ENCODE measurements around the gene NCOA3. TPM values are rescaled to one million over a fixed set of nuclear protein-coding genes. Genes with fewer than 3 reads are reported as not detected.

NCOA3 gene
- total RNA-seq, 3 donors from 2014 or later = 103 to 121 (median 118) TPM

GRCh38 chr20:47701612-47702011, 199.9 kb downstream of the NCOA3 start:
- ATAC-seq = no peak
- Mint-ChIP-seq H3K36me3 (ENCODE audit: insufficient read depth) (no peaks in the 10 kb centered on the region), H3K27me3 (ENCODE audit: low read depth) (no peaks in the 10 kb centered on the region)

DNA sequence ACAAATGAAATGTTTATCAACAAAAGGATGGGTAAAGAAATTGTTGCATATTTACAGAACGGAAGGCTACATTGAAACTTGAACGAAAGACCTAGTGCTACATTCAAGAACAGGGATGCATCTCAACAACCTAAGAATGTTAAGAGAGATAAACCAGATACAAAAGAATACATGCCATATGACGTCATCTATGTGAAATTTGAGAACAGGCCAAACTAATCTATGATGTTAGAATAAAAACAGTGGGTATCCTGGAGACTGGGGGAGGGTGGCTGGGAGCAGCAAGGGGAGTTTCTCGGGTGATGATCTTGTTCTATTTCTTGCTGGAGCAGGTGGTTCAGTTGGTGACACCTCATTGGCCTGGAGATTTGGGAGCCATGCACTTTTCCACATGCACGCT, 202.1 kb downstream of the NCOA3 start:
- Mint-ChIP-seq H3K27me3 (ENCODE audit: low read depth) (no peaks in the 10 kb centered on the region), H3K9me3 (no peaks in the 10 kb centered on the region), H3K4me1 (ENCODE audit: low read depth) (no peaks in the 10 kb centered on the region), H3K4me3 (no peak overlapping the region), H3K36me3 (ENCODE audit: insufficient read depth) (no peaks in the 10 kb centered on the region)
- DNase-seq (no peak), ATAC-seq (no peak)

More at GRCh38 chr20:47701612-47702011, 199.9 kb downstream of the NCOA3 start:
- no peak for DNase-seq
- no peaks in the 10 kb centered on the region for H3K4me1 Mint-ChIP-seq (ENCODE audit: low read depth)
- H3K4me3 Mint-ChIP-seq = no peak overlapping the region
- no peaks in the 10 kb centered on the region for H3K9me3 Mint-ChIP-seq

GRCh38 chr20:47704746-47705496, 203.2 kb downstream of the NCOA3 start:
- Mint-ChIP-seq H3K27me3 (ENCODE audit: low read depth) (peaks cover 3% of the 10 kb centered on the region), H3K9me3 (no peaks in the 10 kb centered on the region), H3K36me3 (ENCODE audit: insufficient read depth) (no peaks in the 10 kb centered on the region), H3K4me1 (ENCODE audit: low read depth) (no peaks in the 10 kb centered on the region), H3K4me3 (no peak overlapping the region)
- no peak for DNase-seq
- no peak for ATAC-seq

DNA sequence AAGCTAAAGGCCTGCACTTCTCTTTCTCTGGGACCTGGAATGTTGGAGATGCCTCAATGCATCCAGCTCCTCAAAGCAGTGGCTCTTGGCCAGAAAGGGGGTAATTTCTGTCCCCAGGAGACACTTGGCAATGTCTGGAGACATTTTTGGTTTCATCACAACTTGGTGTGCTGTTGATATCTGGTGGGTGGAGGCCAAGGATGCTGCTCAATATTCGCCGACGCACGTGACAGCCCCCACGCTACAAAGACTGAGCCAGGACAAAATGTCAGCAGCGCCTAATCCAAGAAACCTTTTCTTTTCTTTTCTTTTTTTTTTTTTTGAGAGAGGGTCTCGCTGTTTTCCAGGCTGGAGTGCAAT, 203.8 kb downstream of the NCOA3 start:
- Mint-ChIP-seq H3K36me3 (ENCODE audit: insufficient read depth) (no peaks in the 10 kb centered on the region), H3K4me3 (no peak overlapping the region), H3K9me3 (no peaks in the 10 kb centered on the region), H3K27me3 (ENCODE audit: low read depth) (peaks cover 6% of the 10 kb centered on the region), H3K4me1 (ENCODE audit: low read depth) (no peaks in the 10 kb centered on the region)
- DNase-seq (no peak), ATAC-seq (no peak)

GRCh38 chr20:47706345-47706744, 204.7 kb downstream of the NCOA3 start:
- Mint-ChIP-seq H3K4me3 (no peak overlapping the region), H3K9me3 (no peaks in the 10 kb centered on the region), H3K4me1 (ENCODE audit: low read depth) (no peaks in the 10 kb centered on the region), H3K27me3 (ENCODE audit: low read depth) (peaks cover 8% of the 10 kb centered on the region), H3K36me3 (ENCODE audit: insufficient read depth) (no peaks in the 10 kb centered on the region)
- DNase-seq (no peak), ATAC-seq (no peak)

Other genes with a start within 250 kb of the NCOA3 start
- gene ZMYND8, start 145.2 kb upstream of the NCOA3 start, total RNA-seq = 10 to 100 TPM; 15.6 to 18.7 (median 17.5) TPM

All from activated T-cell treated with anti-CD3 and anti-CD28 coated beads, Interleukin-2, amount 50 U/mL, for 4 hours (primary cell).